NCI-H774 (cell line): ENCODE measurements around the gene MINDY2.
"Not testable (repeated sequence)": the region's sequence is repeated elsewhere in the genome, so short reads cannot be mapped to it uniquely, and the experiment has no call there.

Experiments
- DNase-seq: peaks from one replicate; lab custom pipeline; 2025; lab: John Stamatoyannopoulos, UW

Gene MINDY2

GRCh38 chr15:58833681-58834426 lies 62.8 kb downstream of the MINDY2 start:
- DNase-seq: not testable (repeated sequence)

- DNase-seq: no peak
Measured at GRCh38 chr15:58839485-58839884, 68.4 kb downstream of the MINDY2 start.

GRCh38 chr15:58840048-58840447 lies 68.9 kb downstream of the MINDY2 start:
- DNase-seq: no peak

- no peak for DNase-seq
Measured at GRCh38 chr15:58842713-58843396, 71.8 kb downstream of the MINDY2 start.

- not testable (repeated sequence) for DNase-seq
Measured at GRCh38 chr15:58851205-58851604, 80.1 kb downstream of the MINDY2 start.

GRCh38 chr15:58852347-58852746 lies 81.2 kb downstream of the MINDY2 start:
- DNase-seq: no peak

GRCh38 chr15:58854593-58854992 lies 83.5 kb downstream of the MINDY2 start:
- DNase-seq: no peak

GRCh38 chr15:58856086-58856485 lies 85.0 kb downstream of the MINDY2 start:
- no peak for DNase-seq

GRCh38 chr15:58856621-58857020 lies 85.5 kb downstream of the MINDY2 start:
- DNase-seq: not testable (repeated sequence)

- no peak for DNase-seq
Measured at GRCh38 chr15:58862326-58862725, 91.2 kb downstream of the MINDY2 start.

GRCh38 chr15:58864602-58865424 lies 93.7 kb downstream of the MINDY2 start:
- no peak for DNase-seq

- no peak for DNase-seq
Measured at GRCh38 chr15:58865425-58865880, 94.4 kb downstream of the MINDY2 start.

- DNase-seq: no peak
Measured at GRCh38 chr15:58867926-58868325, 96.8 kb downstream of the MINDY2 start.

- DNase-seq: no peak
Measured at GRCh38 chr15:58870451-58870850, 99.3 kb downstream of the MINDY2 start.

- no peak for DNase-seq
Measured at GRCh38 chr15:58873267-58873666, 102.2 kb downstream of the MINDY2 start.

GRCh38 chr15:58875343-58875742 lies 104.2 kb downstream of the MINDY2 start:
- no peak for DNase-seq

- DNase-seq: no peak
Measured at GRCh38 chr15:58876306-58877106, 105.4 kb downstream of the MINDY2 start.

- no peak for DNase-seq
Measured at GRCh38 chr15:58877999-58878825, 107.1 kb downstream of the MINDY2 start.

GRCh38 chr15:58880320-58880719 lies 109.2 kb downstream of the MINDY2 start:
- DNase-seq: no peak

GRCh38 chr15:58882243-58882642 lies 111.1 kb downstream of the MINDY2 start:
- no peak for DNase-seq

- DNase-seq: not testable (repeated sequence)
Measured at GRCh38 chr15:58883926-58884325, 112.8 kb downstream of the MINDY2 start.
